Neuronal stem cell (in vitro differentiated cells): ENCODE measurements around the gene IL9R.
"Not testable (repeated sequence)": the region's sequence is repeated elsewhere in the genome, so short reads cannot be mapped to it uniquely, and the experiment has no call there.

Experiments
- DNase-seq: peaks from one replicate; pipeline ENCODE4 v3.0.0-alpha.2; 2013; ENCODE audit warnings: low spot score
- H2AFZ ChIP-seq: one replicate; pipeline ENCODE4 v1.6.1; 2013; ENCODE audit warnings: mild to moderate bottlenecking, low read length, inconsistent platforms
- H2AK5ac ChIP-seq: 2 replicates; pipeline ENCODE4 v1.6.1; 2013; ENCODE audit warnings: low read depth, mild to moderate bottlenecking, inconsistent platforms, low read length, moderate library complexity, mixed read lengths
- H2BK120ac ChIP-seq: 2 replicates; pipeline ENCODE4 v1.6.1; 2013; ENCODE audit warnings: low read depth, mild to moderate bottlenecking, inconsistent platforms, low read length, moderate library complexity, mixed read lengths
- H2BK12ac ChIP-seq: one replicate; pipeline ENCODE4 v1.6.1; 2013; ENCODE audit warnings: low read length, inconsistent platforms
- H2BK15ac ChIP-seq: 2 replicates; pipeline ENCODE4 v1.6.1; 2013; ENCODE audit warnings: mild to moderate bottlenecking, low read length, inconsistent platforms, mixed read lengths
- H2BK5ac ChIP-seq: one replicate; pipeline ENCODE4 v1.6.1; 2013; ENCODE audit warnings: inconsistent platforms, mild to moderate bottlenecking, low read length, moderate library complexity
- H3K14ac ChIP-seq: one replicate; pipeline ENCODE4 v1.6.1; 2013; ENCODE audit warnings: low read length, inconsistent platforms
- H3K18ac ChIP-seq: 2 replicates; pipeline ENCODE4 v1.6.1; 2013; ENCODE audit warnings: low read length, inconsistent platforms
- H3K23ac ChIP-seq: 2 replicates; pipeline ENCODE4 v1.6.1; 2013; ENCODE audit warnings: low read depth, mild to moderate bottlenecking, mixed read lengths, low read length, inconsistent platforms; ENCODE audit not compliant: poor library complexity
- H3K27ac ChIP-seq: replicated peaks from 3 replicates; pipeline ENCODE4 v1.5.1; 2013; ENCODE audit warnings: low read length, inconsistent platforms
- H3K27me3 ChIP-seq, 3 experiments: 2 replicates each; pipeline ENCODE4 v1.6.1; 2013; ENCODE audit warnings: low read length in 3 of 3, mild to moderate bottlenecking in 2 of 3, inconsistent platforms in 1 of 3, low read depth in 1 of 3, mixed read lengths in 1 of 3, moderate library complexity in 1 of 3; ENCODE audit not compliant: control insufficient read depth in 3 of 3, insufficient read depth in 3 of 3
- H3K36me3 ChIP-seq, 2 donors: replicated peaks in 1 of 2; 2 replicates each; pipeline ENCODE4 v1.6.1; 2013; ENCODE audit warnings: low read length in 2 of 2; ENCODE audit not compliant: control insufficient read depth in 2 of 2, insufficient read depth in 2 of 2
- H3K4ac ChIP-seq: 2 replicates; pipeline ENCODE4 v1.6.1; 2013; ENCODE audit warnings: inconsistent platforms, mild to moderate bottlenecking, low read length, moderate library complexity
- H3K4me1 ChIP-seq, 2 donors: 1 replicate in 1 of 2; 2 replicates in 1 of 2; pipeline ENCODE4 v1.6.1; 2013; ENCODE audit warnings: low read length in 2 of 2, low read depth in 1 of 2; ENCODE audit not compliant: control insufficient read depth in 2 of 2, insufficient read depth in 1 of 2
- H3K4me2 ChIP-seq: one replicate; pipeline ENCODE4 v1.6.1; 2013; ENCODE audit warnings: mild to moderate bottlenecking, low read length, inconsistent platforms; ENCODE audit not compliant: insufficient read depth, poor library complexity, severe bottlenecking
- H3K4me3 ChIP-seq, 2 donors: 2 replicates each; pipeline ENCODE4 v1.5.1; 2013; ENCODE audit warnings: low read length in 2 of 2, mild to moderate bottlenecking in 2 of 2, inconsistent platforms in 1 of 2, moderate library complexity in 1 of 2
- H3K79me1 ChIP-seq: one replicate; pipeline ENCODE4 v1.6.1; 2013; ENCODE audit warnings: low read depth, mild to moderate bottlenecking, inconsistent platforms, low read length, moderate library complexity
- H3K9ac ChIP-seq: one replicate; pipeline ENCODE4 v1.6.1; 2013; ENCODE audit warnings: mild to moderate bottlenecking, low read depth, low read length, inconsistent platforms; ENCODE audit not compliant: poor library complexity
- H3K9me3 ChIP-seq, 2 donors: replicated peaks in 1 of 2; 2 replicates each; pipeline versions ENCODE3 to v1.6.1; 2013; ENCODE audit warnings: low read length in 2 of 2, mild to moderate bottlenecking in 2 of 2, inconsistent platforms in 1 of 2, low read depth in 1 of 2, mixed read lengths in 1 of 2, moderate library complexity in 1 of 2; ENCODE audit not compliant: control insufficient read depth in 2 of 2, insufficient read depth in 1 of 2
- H4K8ac ChIP-seq: one replicate; pipeline ENCODE4 v1.6.1; 2013; ENCODE audit warnings: low read depth, mild to moderate bottlenecking, inconsistent platforms, low read length, moderate library complexity
- H4K91ac ChIP-seq: one replicate; pipeline ENCODE4 v1.6.1; 2013; ENCODE audit warnings: low read length, low read depth, mild to moderate bottlenecking, inconsistent platforms; ENCODE audit not compliant: poor library complexity
- WGBS, 2 donors: extraction: QIAGEN DNeasy Blood & Tissue Kit; methylation state at CpG; one replicate each; pipeline ENCODE4 v1.1.7; 2013; ENCODE audit warnings: missing lambda C conversion rate in 2 of 2, mixed read lengths in 1 of 2; ENCODE audit not compliant: insufficient read length in 2 of 2, insufficient replicate concordance in 1 of 2; ENCODE audit errors: extremely low coverage in 2 of 2; 5-methylcytosine and 5-hydroxymethylcytosine counted together

Gene IL9R

GRCh38 chrX:155968326-155968661 is 29.2 kb upstream of the IL9R start:
- no peak overlapping the region for H2AK5ac ChIP-seq
- H3K27ac ChIP-seq: no peak overlapping the region
- no peak for DNase-seq
- H3K23ac ChIP-seq: no peak overlapping the region
- peaks cover 3 to 5% of the 10 kb centered on the region in 2 donors for H3K9me3 ChIP-seq
- H2BK5ac ChIP-seq: no peak overlapping the region
- H3K4me1 ChIP-seq: no peaks in the 10 kb centered on the region
- H3K4me3 ChIP-seq: no peak overlapping the region
- H3K9ac ChIP-seq: no peak overlapping the region
- no peaks in the 10 kb centered on the region for H3K27me3 ChIP-seq
- H3K14ac ChIP-seq: no peak overlapping the region
- H2BK12ac ChIP-seq: no peak overlapping the region
- no peak overlapping the region for H2BK15ac ChIP-seq
- no peak overlapping the region for H4K8ac ChIP-seq
- no peak overlapping the region for H3K4ac ChIP-seq
- no peaks in the 10 kb centered on the region for H3K36me3 ChIP-seq
- no peaks in the 10 kb centered on the region for H3K79me1 ChIP-seq
- no peak overlapping the region for H3K18ac ChIP-seq
- no peak overlapping the region for H3K4me2 ChIP-seq
- no peak overlapping the region for H2AFZ ChIP-seq
- WGBS, 2 donors: no CpG with 5 or more reads among the region's 1 CpG
- no peak overlapping the region for H2BK120ac ChIP-seq
- H4K91ac ChIP-seq: no peak overlapping the region

GRCh38 chrX:155968791-155969190 is 28.7 kb upstream of the IL9R start:
- Histone ChIP-seq H2AK5ac (no peak overlapping the region), H3K18ac (no peak overlapping the region), H3K9me3 (peaks cover 2 to 3% of the 10 kb centered on the region in 2 donors), H2BK5ac (no peak overlapping the region), H3K4me3 (no peak overlapping the region), H3K27me3 (no peaks in the 10 kb centered on the region), H3K4me1 (no peaks in the 10 kb centered on the region), H3K36me3 (no peaks in the 10 kb centered on the region), H3K9ac (no peak overlapping the region), H2BK120ac (no peak overlapping the region), H3K4me2 (no peak overlapping the region), H3K23ac (no peak overlapping the region), H4K91ac (no peak overlapping the region), H3K79me1 (no peaks in the 10 kb centered on the region), H3K27ac (no peak overlapping the region), H4K8ac (no peak overlapping the region), H2BK15ac (no peak overlapping the region), H2BK12ac (no peak overlapping the region), H3K14ac (no peak overlapping the region), H2AFZ (no peak overlapping the region), H3K4ac (no peak overlapping the region)
- WGBS, 2 donors: no CpG with 5 or more reads among the region's 5 CpGs
- DNase-seq: no peak

GRCh38 chrX:155971658-155972057 is 25.8 kb upstream of the IL9R start:
- not testable (repeated sequence) for H3K23ac ChIP-seq, H3K27me3 ChIP-seq

GRCh38 chrX:155972241-155972640 is 25.3 kb upstream of the IL9R start:
- not testable (repeated sequence) for DNase-seq, H3K23ac ChIP-seq, H3K14ac ChIP-seq, H3K4me3 ChIP-seq, H2BK15ac ChIP-seq, H2AK5ac ChIP-seq, H3K4me1 ChIP-seq, H2AFZ ChIP-seq, H3K4me2 ChIP-seq, H2BK5ac ChIP-seq, H3K79me1 ChIP-seq, H3K9me3 ChIP-seq, H2BK120ac ChIP-seq, H4K91ac ChIP-seq, H3K4ac ChIP-seq, H3K27ac ChIP-seq, H2BK12ac ChIP-seq, H3K9ac ChIP-seq, H3K27me3 ChIP-seq, H3K36me3 ChIP-seq, H3K18ac ChIP-seq, H4K8ac ChIP-seq
- no CpG with 5 or more reads among the region's 7 CpGs for WGBS, 2 donors

More at GRCh38 chrX:155971658-155972057, 25.8 kb upstream of the IL9R start:
- H3K9me3 ChIP-seq, H3K36me3 ChIP-seq, H2BK12ac ChIP-seq, H3K27ac ChIP-seq, H2BK15ac ChIP-seq, H3K4ac ChIP-seq, H3K9ac ChIP-seq, H2AFZ ChIP-seq, H2AK5ac ChIP-seq, H4K91ac ChIP-seq, H3K4me2 ChIP-seq, H3K18ac ChIP-seq, DNase-seq, H2BK5ac ChIP-seq, H2BK120ac ChIP-seq, H3K14ac ChIP-seq, H3K4me1 ChIP-seq, H3K79me1 ChIP-seq, H4K8ac ChIP-seq, H3K4me3 ChIP-seq: not testable (repeated sequence)
- no CpG with 5 or more reads among the region's 5 CpGs for WGBS, 2 donors
